Activated CD8-positive, alpha-beta T cell treated with anti-CD3 and anti-CD28 coated beads for 36 hours (primary cell): ENCODE data around the gene PRKN. TPM values are rescaled to one million over a fixed set of nuclear protein-coding genes. Genes with fewer than 3 reads are reported as not detected.

Source experiments
- ATAC-seq: fragments of 200-7000 bp; cut with Tn5 transposase; one replicate; pipeline ENCODE4 v1.10.0; 2021; ENCODE audit warnings: mild to moderate bottlenecking, moderate library complexity
- CTCF ChIA-PET: fragments of 350-600 bp; sonication (Branson Sonifier 250); formaldehyde crosslinking; loops from one replicate; lab custom pipeline; 2021; ENCODE audit warnings: antibody characterized with exemption; lab: Charles Lee
- POLR2A ChIA-PET: fragments of 350-600 bp; sonication (Branson Sonifier 250); formaldehyde crosslinking; loops from one replicate; lab custom pipeline; 2021; ENCODE audit warnings: antibody characterized with exemption; lab: Charles Lee
- DNase-seq: peaks from one replicate; pipeline ENCODE4 v3.0.0-alpha.2; 2020
- H3K27ac Mint-ChIP-seq: one replicate; pipeline ENCODE4 v1.8.0; 2021; ENCODE audit warnings: mild to moderate bottlenecking, mixed read lengths
- H3K27me3 Mint-ChIP-seq: one replicate; pipeline ENCODE4 v1.8.0; 2021; ENCODE audit warnings: mixed read lengths
- H3K36me3 Mint-ChIP-seq: one replicate; pipeline ENCODE4 v1.8.0; 2021; ENCODE audit warnings: low read depth, mixed read lengths
- H3K4me1 Mint-ChIP-seq: one replicate; pipeline ENCODE4 v1.8.0; 2021; ENCODE audit warnings: low read depth, mixed read lengths
- H3K4me3 Mint-ChIP-seq: one replicate; pipeline ENCODE4 v1.8.0; 2021; ENCODE audit warnings: mild to moderate bottlenecking, moderate library complexity, mixed read lengths
- H3K9me3 Mint-ChIP-seq: one replicate; pipeline ENCODE4 v1.8.0; 2021; ENCODE audit warnings: mixed read lengths
- intact Hi-C: fragments of 100-400 bp; cut with micrococcal nuclease; formaldehyde crosslinking; loops from one replicate; pipeline ENCODE4 v1.10.0; 2022
- total RNA-seq, 2 experiments: library from RNA; stranded (reverse); gene quantifications; one replicate each; pipeline ENCODE4 v1.2.3, GENCODE V29; 2021
- TF ChIP-seq, protein P1 (sequence below): fragments of 200-600 bp; IDR thresholded peaks from one replicate; pipeline ENCODE4 v1.8.0; 2022; ENCODE audit warnings: antibody characterized with exemption, mild to moderate bottlenecking

The PRKN gene
- total RNA-seq, 2 experiments from 2014 or later = 1.2 to 1.4 TPM

DNA sequence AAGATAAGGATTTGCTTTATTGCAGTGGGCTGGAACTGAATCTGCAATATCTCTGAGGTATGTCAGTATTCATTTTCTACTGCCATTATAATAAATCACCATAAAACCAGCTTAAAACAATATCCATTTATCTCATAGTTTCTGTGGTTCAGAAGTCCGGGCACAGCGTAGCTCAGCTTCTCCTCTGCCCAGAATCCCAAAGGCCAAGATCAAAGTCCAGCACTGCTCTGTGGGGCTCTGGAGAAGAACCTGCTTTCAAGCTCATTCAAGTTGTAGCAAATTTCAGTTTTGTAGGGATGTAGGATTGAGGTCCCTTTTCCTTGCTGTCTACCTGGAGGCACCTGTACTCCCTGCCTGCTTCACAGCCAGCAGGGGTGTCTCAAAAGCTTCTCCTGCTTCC, 1113.9 kb downstream of the PRKN start:
- ATAC-seq (no peak), DNase-seq (no peak)
- TF ChIP-seq, protein P1, sequence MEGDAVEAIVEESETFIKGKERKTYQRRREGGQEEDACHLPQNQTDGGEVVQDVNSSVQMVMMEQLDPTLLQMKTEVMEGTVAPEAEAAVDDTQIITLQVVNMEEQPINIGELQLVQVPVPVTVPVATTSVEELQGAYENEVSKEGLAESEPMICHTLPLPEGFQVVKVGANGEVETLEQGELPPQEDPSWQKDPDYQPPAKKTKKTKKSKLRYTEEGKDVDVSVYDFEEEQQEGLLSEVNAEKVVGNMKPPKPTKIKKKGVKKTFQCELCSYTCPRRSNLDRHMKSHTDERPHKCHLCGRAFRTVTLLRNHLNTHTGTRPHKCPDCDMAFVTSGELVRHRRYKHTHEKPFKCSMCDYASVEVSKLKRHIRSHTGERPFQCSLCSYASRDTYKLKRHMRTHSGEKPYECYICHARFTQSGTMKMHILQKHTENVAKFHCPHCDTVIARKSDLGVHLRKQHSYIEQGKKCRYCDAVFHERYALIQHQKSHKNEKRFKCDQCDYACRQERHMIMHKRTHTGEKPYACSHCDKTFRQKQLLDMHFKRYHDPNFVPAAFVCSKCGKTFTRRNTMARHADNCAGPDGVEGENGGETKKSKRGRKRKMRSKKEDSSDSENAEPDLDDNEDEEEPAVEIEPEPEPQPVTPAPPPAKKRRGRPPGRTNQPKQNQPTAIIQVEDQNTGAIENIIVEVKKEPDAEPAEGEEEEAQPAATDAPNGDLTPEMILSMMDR = no peak
- Mint-ChIP-seq H3K27ac (no peak overlapping the region), H3K27me3 (no peaks in the 10 kb centered on the region), H3K36me3 (no peaks in the 10 kb centered on the region), H3K4me3 (no peak overlapping the region), H3K9me3 (peaks cover 4% of the 10 kb centered on the region), H3K4me1 (no peaks in the 10 kb centered on the region)
- CTCF ChIA-PET = interaction anchor here (1.0 kb wide), 1 partner anchor 195 kb away, joined by 3 read pairs; no protein-coding TSS in a partner anchor
- POLR2A ChIA-PET = no interaction called here
- intact Hi-C loops = no loop called here

DNA sequence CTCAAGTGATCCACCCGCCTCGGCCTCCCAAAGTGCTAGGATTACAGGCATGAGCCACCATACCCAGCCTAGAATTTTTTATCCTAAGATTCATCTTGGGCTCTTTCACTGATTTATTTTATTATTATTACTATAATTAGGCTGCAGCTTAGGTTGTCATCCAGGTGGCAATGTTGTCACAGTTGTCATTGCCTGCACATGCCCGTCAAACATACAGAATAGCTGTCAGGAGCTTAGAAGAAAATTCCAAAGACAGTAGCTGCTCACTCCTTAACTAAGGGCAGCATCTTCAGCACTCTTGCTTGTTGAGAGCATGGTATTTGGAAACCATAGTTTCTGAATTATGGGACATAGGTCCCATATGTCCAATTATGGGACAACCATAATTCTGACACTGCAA, 1118.8 kb downstream of the PRKN start:
- intact Hi-C loops = no loop called here
- no peak for ATAC-seq
- Mint-ChIP-seq H3K4me1 (no peaks in the 10 kb centered on the region), H3K27ac (no peak overlapping the region), H3K27me3 (no peaks in the 10 kb centered on the region), H3K36me3 (no peaks in the 10 kb centered on the region), H3K4me3 (no peak overlapping the region), H3K9me3 (peaks cover 4% of the 10 kb centered on the region)
- DNase-seq = no peak
- ChIA-PET CTCF (no interaction called here), POLR2A (no interaction called here)
- TF ChIP-seq, protein P1 = no peak

DNA sequence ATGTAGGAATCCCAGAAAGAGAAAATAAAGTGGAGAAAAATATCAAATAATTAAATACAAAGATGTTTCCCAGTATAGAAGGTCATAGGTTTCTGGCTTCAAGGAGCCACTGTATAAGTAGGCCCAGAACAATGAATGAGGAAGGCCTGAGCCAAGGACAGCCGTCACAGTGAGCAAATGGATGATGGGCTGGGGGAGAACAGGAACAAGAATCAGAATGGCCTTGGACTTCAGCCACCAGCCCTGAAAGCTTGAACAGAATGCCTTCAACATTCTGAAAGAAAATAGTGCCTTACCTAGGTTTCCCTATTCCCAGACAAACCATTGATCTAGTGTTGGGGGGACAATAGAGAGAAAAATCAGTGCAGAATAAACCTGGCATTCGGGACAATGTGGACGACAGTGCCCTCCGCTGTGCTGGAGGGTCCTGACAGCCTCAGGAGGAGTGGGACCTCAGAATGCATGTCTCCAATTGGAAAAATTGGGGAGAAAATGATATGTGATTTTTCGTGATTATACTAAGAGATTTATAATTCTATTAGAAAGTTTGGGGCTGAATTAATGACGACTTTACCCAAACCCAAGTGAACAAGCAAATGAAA, 1119.8 kb downstream of the PRKN start:
- CTCF ChIA-PET = no interaction called here

DNA sequence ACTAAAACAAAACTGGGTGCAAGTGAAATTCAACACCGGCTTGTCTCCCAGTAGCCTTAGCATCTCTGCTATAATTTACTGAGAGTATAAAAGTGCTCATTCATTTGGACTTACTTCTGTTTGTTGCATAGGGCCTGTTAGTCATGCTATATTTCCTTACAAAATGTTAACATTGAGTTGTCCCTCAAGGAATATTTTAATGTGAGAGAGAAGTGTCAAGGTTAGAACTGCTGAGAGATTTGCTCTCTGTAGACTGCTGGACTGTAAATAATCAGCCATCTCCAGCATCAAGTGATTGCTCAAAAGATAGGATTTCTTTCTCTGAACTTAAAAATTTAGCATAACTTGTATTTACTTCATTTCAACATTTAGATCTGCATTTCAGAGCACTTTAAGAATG, 1125.2 kb downstream of the PRKN start:
- TF ChIP-seq, protein P1 = no peak
- H3K9me3 Mint-ChIP-seq = no peaks in the 10 kb centered on the region
- intact Hi-C loops = no loop called here
- H3K4me3 Mint-ChIP-seq = no peak overlapping the region
- H3K27ac Mint-ChIP-seq = no peak overlapping the region
- DNase-seq (no peak), ATAC-seq (no peak)
- H3K4me1 Mint-ChIP-seq = no peaks in the 10 kb centered on the region
- ChIA-PET CTCF (interaction anchor here (1.0 kb wide), 1 partner anchor 63 kb away, joined by 3 read pairs; no protein-coding TSS in a partner anchor), POLR2A (no interaction called here)
- no peaks in the 10 kb centered on the region for H3K36me3 Mint-ChIP-seq
- no peaks in the 10 kb centered on the region for H3K27me3 Mint-ChIP-seq

More for the DNA sequence above, 1119.8 kb downstream of the PRKN start:
- Mint-ChIP-seq H3K4me1 (no peaks in the 10 kb centered on the region), H3K36me3 (no peaks in the 10 kb centered on the region), H3K27ac (no peak overlapping the region), H3K27me3 (no peaks in the 10 kb centered on the region), H3K9me3 (peaks cover 4% of the 10 kb centered on the region), H3K4me3 (no peak overlapping the region)
- TF ChIP-seq, protein P1 = no peak
- POLR2A ChIA-PET = no interaction called here
- ATAC-seq (no peak), DNase-seq (no peak)
- intact Hi-C loops = no loop called here

DNA sequence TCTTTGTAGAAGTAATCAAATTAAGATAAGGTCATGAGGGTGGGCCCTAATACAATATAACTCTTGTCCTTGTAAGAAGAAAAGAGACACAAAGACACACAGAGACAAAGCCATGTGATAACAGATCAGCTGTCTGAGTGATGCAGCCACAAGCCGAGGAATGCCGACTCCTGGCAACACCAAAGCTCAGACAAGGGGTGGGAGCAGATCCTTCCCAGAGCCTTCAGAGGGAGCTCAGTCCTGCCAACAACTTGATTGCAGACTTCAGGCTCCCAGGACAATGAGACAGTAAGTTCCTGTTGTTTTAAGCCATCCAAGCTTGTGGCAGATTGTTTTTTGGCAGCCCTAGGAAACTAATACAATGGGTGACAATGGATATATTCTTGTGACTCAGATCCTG, 1128.7 kb downstream of the PRKN start:
- no peaks in the 10 kb centered on the region for H3K27me3 Mint-ChIP-seq
- intact Hi-C loops = no loop called here
- H3K4me1 Mint-ChIP-seq = no peaks in the 10 kb centered on the region
- CTCF ChIA-PET = no interaction called here
- ATAC-seq = no peak
- no peak overlapping the region for H3K4me3 Mint-ChIP-seq
- no peaks in the 10 kb centered on the region for H3K36me3 Mint-ChIP-seq
- TF ChIP-seq, protein P1 = no peak
- no peak for DNase-seq
- POLR2A ChIA-PET = no interaction called here
- no peaks in the 10 kb centered on the region for H3K9me3 Mint-ChIP-seq
- no peak overlapping the region for H3K27ac Mint-ChIP-seq
